Suprapubic skin (tissue), 4 donors: ENCODE results near the gene JADE3. TPM values are rescaled to one million over a fixed set of nuclear protein-coding genes. Genes with fewer than 3 reads are reported as not detected.

Experiments
- DNase-seq, 2 donors: peaks; one replicate each; pipeline ENCODE4 v3.0.0-alpha.2; 2019; ENCODE audit warnings: low spot score in 2 of 2
- H3K27ac ChIP-seq: fragments of 200-600 bp; sonication (generic); one replicate; pipeline ENCODE4 v1.5.1; 2019
- H3K27me3 ChIP-seq: fragments of 200-600 bp; sonication (generic); one replicate; pipeline ENCODE4 v1.5.1; 2019
- H3K36me3 ChIP-seq: fragments of 200-600 bp; sonication (generic); one replicate; pipeline ENCODE4 v1.5.1; 2019
- H3K4me1 ChIP-seq: fragments of 200-600 bp; sonication (generic); one replicate; pipeline ENCODE4 v1.5.1; 2019
- H3K4me3 ChIP-seq: fragments of 200-600 bp; sonication (generic); one replicate; pipeline ENCODE4 v1.5.1; 2019; ENCODE audit warnings: mild to moderate bottlenecking
- H3K9me3 ChIP-seq: fragments of 200-600 bp; sonication (generic); one replicate; pipeline ENCODE4 v1.5.1; 2019
- CTCF ChIP-seq, 2 donors: fragments of 200-600 bp in 1 of 2; fragments of 450-650 bp in 1 of 2; sonication (generic) in 1 of 2; IDR thresholded peaks; one replicate each; pipeline ENCODE4 v1.5.1; 2016 to 2019; ENCODE audit warnings: antibody characterized with exemption in 2 of 2, mild to moderate bottlenecking in 1 of 2, moderate library complexity in 1 of 2
- EP300 ChIP-seq: sonication (generic); formaldehyde crosslinking; IDR thresholded peaks from one replicate; pipeline ENCODE4 v1.6.1; 2017; ENCODE audit warnings: antibody characterized with exemption
- POLR2A ChIP-seq, 2 donors: fragments of 450-650 bp; IDR thresholded peaks; one replicate each; pipeline ENCODE4 v1.6.1; 2017; ENCODE audit warnings: antibody characterized with exemption in 2 of 2, mild to moderate bottlenecking in 2 of 2, moderate library complexity in 2 of 2
- POLR2AphosphoS5 ChIP-seq, 3 donors: sonication (generic); formaldehyde crosslinking; IDR thresholded peaks; one replicate each; pipeline ENCODE4 v1.6.1; 2017; ENCODE audit warnings: antibody characterized with exemption in 3 of 3
- WGBS: methylation state at CpG from one replicate; pipeline ENCODE4 v1.1.5; 2018; 5-methylcytosine and 5-hydroxymethylcytosine counted together
- total RNA-seq, 4 donors: library from RNA; depleted of rRNA; stranded (reverse); fragments of >200 nt; gene quantifications; one replicate each; pipeline ENCODE4 v1.1.0, GENCODE V29; 2016

The JADE3 gene
- total RNA-seq, 4 donors from 2014 or later, result 3.6 to 6.2 (median 5.1) TPM

- Histone ChIP-seq H3K4me3 (no peak overlapping the region), H3K9me3 (no peaks in the 10 kb centered on the region), H3K4me1 (no peaks in the 10 kb centered on the region), H3K36me3 (peaks cover 2% of the 10 kb centered on the region), H3K27ac (no peak overlapping the region), H3K27me3 (no peaks in the 10 kb centered on the region)
- 88% methylated on average over 1 of the region's 1 CpG for WGBS
- no peak for DNase-seq
- no peak for TF ChIP-seq POLR2AphosphoS5 (IDR thresholded peaks at IDR 0.05)
- no peak for TF ChIP-seq CTCF (IDR thresholded peaks at IDR 0.05)
- no peak for TF ChIP-seq EP300
- TF ChIP-seq POLR2A (IDR thresholded peaks at IDR 0.05), result no peak
Measured at GRCh38 chrX:47059142-47059874, 147.1 kb downstream of the JADE3 start.

- Histone ChIP-seq H3K4me1 (no peaks in the 10 kb centered on the region), H3K36me3 (no peaks in the 10 kb centered on the region), H3K9me3 (no peaks in the 10 kb centered on the region), H3K27me3 (no peaks in the 10 kb centered on the region), H3K4me3 (no peak overlapping the region), H3K27ac (no peak overlapping the region)
- DNase-seq, result no peak
- no peak for TF ChIP-seq CTCF (IDR thresholded peaks at IDR 0.05)
- WGBS, result 67% methylated on average over 2 of the region's 2 CpGs
Measured at GRCh38 chrX:47060708-47061107, 148.5 kb downstream of the JADE3 start.

DNA sequence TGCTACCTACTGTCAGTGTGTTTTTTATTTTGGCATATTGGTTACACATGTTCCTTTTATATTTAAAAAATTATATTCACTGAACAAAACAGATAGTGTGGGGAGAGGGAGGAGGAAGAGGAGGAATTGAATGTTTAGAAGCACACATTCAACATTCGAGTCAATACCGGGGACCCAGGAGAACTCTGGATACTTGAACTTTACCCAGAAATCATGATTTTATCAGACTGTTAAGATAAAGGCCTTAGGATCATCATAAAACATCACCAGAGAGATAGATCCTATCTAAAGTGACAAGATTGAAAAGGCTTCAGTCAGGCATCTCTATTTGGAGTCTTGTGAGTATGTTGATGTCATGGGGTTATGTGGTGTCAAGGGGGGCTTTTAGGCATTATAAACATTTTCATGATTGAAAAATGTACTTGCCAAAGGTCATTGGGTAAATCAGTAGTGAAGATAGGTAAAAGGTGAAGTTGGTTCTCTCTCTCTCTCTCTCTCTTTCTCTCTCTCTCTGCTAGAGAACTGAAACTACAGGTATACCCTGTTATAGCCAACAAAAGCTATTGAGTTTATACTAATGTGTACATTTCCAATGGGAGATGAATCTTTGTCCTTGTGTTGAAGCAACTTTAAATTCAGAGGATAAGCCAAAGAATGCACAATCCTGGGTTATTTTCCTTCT, 149.2 kb downstream of the JADE3 start:
- H3K27ac ChIP-seq, result no peak overlapping the region
- no peaks in the 10 kb centered on the region for H3K27me3 ChIP-seq
- no peak overlapping the region for H3K4me3 ChIP-seq
- H3K9me3 ChIP-seq, result no peaks in the 10 kb centered on the region
- no peak for DNase-seq
- no peaks in the 10 kb centered on the region for H3K4me1 ChIP-seq
- WGBS, result 75% methylated on average over 2 of the region's 2 CpGs
- no peaks in the 10 kb centered on the region for H3K36me3 ChIP-seq
- TF ChIP-seq POLR2A (IDR thresholded peaks at IDR 0.05) (no peak), EP300 (no peak), CTCF (IDR thresholded peaks at IDR 0.05) (no peak), POLR2AphosphoS5 (IDR thresholded peaks at IDR 0.05) (no peak)

DNA sequence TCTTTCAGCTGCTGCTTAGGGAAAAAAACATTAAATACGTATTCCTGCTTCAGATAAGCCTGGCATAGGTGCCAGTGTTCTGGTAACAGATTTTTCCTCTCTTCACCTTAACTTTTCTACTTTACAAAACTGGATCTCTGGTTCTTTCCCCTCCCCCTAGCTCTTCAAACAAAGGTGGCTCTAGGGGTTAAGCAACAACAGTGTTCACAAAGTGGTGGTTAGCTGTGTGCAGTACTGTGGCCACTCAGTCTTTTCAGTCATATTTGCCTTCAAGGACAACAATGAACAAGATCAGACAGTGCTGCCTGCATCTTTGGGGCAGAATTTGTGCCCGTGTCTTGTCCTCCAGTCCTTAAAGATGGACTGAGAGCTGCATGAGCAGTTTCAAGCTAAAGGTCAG, 151.0 kb downstream of the JADE3 start:
- Histone ChIP-seq H3K27me3 (no peaks in the 10 kb centered on the region), H3K36me3 (no peaks in the 10 kb centered on the region), H3K27ac (no peak overlapping the region), H3K9me3 (no peaks in the 10 kb centered on the region), H3K4me1 (no peaks in the 10 kb centered on the region), H3K4me3 (no peak overlapping the region)
- 63% methylated on average over 2 of the region's 2 CpGs for WGBS
- no peak for DNase-seq
- TF ChIP-seq POLR2AphosphoS5 (IDR thresholded peaks at IDR 0.05), result no peak
- no peak for TF ChIP-seq POLR2A (IDR thresholded peaks at IDR 0.05)
- no peak for TF ChIP-seq CTCF (IDR thresholded peaks at IDR 0.05)
- TF ChIP-seq EP300, result no peak

DNA sequence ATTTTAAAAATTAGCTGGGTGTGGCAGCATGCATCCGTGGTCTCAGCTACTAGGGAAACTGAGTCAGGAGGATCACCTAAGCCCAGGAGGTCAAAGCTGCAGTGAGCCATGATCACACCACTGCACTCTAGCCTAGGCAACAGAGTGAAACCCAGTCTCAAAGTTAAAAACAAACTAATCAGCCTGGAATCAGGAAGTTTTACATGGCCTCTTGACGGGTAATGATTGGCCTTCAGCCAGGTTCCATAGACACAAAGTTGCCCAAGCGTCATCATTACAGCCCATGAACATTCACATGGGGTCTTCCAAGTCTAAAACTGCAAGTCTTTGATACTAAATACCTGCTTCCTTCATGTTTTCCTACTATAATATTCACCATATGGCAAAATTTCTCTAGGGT, 156.0 kb downstream of the JADE3 start:
- Histone ChIP-seq H3K9me3 (no peaks in the 10 kb centered on the region), H3K27ac (no peak overlapping the region), H3K4me1 (no peaks in the 10 kb centered on the region), H3K27me3 (no peaks in the 10 kb centered on the region), H3K36me3 (no peaks in the 10 kb centered on the region), H3K4me3 (no peak overlapping the region)
- TF ChIP-seq POLR2AphosphoS5 (IDR thresholded peaks at IDR 0.05), result no peak
- no peak for TF ChIP-seq EP300
- no peak for TF ChIP-seq CTCF (IDR thresholded peaks at IDR 0.05)
- TF ChIP-seq POLR2A (IDR thresholded peaks at IDR 0.05), result no peak
- no peak for DNase-seq
- 87% methylated on average over 3 of the region's 3 CpGs for WGBS
